NCI-H2107 treated with DMSO at 0.1 percent for 48 hours (cell line): ENCODE results near the gene JAK3.

ENCODE experiments used
- DNase-seq: peaks from one replicate; lab custom pipeline; 2025; ENCODE audit not compliant: unreplicated experiment; lab: John Stamatoyannopoulos, UW

The JAK3 gene

DNA sequence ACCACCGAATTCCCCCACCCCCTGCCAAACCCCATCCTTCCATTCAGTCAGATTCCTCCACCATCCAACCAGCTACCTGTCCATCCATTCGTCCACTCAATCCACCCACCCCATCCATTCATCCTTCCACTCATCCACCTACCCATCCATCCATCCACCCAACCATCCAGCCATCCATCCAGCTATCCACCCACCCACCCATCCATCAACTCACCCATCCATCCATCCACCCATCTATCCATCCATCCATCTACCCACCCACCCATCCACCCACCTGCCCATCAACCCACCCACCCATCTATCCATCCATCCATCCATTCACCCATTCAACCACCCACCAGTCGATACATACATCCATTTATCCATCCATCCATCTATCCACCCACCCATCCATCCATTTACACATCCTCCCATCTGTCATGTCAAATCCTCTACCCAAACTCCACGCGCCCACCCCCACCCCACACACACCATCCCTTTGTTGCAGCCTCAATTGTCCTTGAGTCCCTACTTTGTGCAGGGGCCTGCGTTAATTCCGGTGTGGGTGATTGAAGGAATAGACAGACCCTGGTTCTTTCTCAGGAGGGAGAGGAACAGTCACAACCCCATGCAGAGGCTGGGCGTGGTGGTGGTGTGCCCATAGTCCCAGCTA, 18.7 kb upstream of the JAK3 start:
- DNase-seq: no peak

DNA sequence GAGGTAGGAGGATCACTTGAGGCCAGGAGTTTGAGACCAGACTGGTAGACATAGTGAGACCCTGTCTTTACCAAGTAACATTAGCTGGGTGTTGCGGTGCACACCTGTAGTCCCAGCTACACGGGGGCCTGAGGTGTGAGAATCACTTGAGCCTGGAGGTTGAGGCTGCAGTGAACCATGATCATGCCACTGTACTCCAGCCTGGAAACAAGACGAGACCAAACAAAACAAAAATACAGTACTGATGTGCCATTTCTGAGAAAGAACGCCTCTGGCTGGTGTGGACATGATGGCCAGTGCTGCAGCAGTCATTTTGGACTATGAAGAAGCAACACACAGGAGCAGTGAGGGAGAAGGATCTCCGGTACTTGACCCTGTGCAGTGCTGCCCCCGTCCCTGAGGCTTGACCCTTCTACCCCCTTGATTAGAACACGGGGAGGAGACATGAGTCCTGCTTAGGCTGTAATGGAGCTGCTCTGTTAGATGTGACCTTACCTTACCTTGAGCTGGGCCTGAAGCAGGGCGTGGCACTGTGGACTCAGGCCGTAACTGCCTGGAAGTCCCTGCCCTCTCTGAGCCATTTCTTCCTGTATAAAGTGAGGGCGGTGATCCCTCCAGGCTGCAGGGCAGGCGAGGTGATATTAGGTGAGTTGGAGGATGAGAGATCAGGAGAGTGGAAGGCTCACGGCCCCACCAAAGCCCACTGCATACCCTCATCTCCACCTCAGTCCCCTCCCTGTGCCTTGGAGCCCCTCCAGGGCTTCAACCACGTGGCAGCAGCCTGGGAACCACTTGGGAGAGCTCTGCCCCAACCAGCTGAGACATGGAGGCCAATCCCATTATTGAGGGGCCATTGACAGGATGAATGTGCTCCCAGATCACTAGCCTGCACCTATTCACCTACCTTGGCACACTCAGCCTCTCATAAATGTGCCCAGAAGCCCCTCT, 17.9 kb upstream of the JAK3 start:
- no peak for DNase-seq

DNA sequence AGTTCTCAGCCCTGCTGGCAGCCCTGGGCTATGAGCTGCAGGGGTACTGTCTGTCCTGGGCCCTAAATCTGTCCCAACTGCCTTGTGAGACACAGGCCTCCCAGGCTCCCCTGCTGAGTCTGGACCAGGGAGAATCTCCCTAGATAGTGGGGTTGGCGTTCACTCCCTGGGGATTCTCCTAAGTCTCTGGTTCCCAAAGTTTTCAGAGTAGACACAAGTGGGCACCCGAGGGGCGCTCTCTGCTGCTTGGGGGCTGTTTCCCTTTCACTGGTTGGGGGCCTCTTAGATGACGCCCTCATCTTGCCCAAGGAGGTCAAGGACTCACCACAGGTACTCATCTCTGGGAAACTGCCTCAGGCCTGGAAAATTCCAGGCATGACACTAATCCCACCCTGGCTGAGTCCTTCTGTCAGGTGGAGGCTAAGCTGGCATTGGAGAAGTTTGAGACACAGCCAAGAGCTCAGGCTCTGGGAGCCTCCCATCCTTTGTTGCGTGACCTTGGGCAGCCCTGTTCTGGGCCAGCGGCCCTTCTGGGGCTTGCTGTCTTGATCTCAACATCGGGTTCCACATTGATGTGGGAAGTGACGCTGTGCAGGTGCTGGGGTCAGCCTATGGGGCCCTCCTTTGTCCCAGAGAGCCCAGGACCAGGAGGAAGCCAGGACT, 15.9 kb upstream of the JAK3 start:
- DNase-seq: no peak

DNA sequence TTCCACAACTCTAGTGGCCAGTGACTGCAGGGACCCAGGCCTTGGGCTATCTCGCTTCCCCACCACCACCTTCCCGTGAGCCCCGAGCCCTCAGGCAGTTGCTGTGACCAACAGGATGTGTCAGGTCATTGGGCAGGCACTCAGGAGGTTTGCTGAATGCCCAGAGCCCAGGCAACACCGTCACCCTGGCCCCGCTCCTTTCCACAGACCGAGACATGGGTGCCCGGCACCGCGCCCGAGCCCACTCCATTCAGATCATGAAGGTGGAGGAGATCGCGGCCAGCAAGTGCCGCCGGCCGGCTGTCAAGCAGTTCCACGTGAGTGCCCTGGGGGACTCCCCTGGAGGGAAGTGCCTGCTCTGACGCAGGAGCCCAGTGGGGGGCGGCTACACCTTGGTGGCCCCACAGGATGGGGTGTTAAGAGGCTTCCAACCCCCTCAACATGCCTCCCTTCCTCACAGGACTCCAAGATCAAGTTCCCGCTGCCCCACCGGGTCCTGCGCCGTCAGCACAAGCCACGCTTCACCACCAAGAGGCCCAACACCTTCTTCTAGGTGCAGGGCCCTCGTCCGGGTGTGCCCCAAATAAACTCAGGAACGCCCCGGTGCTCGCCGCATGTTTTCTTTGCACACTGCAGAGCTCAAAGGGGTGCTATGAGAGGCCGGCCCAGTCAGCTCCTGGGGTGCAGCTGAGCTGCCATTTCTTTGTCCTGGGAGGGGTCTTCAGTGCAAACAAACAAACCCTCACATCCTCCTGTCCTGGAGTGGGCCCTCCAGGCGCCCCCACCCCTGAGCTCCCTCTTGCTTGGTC, 15.1 kb upstream of the JAK3 start:
- no peak for DNase-seq

DNA sequence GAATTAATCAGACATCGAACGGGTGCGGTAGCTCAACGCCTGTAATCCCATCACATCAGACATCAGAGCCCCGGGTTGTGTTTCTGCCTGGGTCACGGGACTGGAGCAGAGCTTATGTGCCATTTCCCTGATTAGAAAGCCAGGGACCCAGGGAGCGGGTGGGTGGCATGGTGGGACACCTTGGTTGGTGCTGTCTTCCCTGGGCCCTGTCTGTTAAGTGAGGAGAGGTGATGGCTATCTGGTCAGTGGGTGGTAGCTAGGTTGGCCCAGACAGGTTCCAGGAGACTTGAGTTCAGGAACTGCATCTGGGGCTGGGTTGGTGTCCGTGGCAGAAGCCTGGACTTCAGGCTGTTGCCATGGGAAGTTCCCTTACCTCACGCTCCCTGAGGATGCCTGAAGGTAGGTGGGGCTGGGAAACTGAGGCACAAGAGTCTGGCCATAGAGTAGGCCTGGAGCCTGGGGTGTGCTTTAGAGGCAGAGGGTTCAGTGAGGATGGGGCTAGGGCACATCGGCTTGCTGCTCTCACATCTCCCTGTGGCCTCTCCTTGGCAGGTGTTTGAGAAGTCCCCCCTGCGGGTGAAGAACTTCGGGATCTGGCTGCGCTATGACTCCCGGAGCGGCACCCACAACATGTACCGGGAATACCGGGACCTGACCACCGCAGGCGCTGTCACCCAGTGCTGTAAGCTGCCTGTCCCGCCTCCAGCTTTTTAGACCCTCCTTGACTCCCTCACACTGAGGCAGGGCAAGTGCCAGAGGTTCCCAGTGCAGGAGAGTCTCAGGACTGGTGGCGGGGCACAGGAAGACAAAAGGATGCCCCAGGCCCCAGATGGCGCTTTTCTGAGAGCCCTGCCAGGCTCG, 14.0 kb upstream of the JAK3 start:
- no peak for DNase-seq

DNA sequence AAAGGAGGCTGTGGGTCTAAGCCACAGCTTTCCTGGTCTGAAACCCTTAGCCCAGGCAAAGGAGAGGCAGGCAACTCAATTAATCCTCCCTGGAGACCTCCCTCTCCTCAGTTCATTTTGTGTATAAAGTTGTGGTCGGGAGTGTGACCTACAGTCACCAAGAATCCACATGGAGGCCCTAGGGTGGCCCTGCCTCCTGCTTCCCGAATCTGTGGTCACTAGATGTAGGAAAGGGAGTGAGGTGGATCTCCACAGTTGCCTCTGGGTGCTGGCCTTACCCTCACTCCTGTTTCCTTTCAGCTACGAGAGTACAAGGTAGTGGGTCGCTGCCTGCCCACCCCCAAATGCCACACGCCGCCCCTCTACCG, 13.2 kb upstream of the JAK3 start:
- DNase-seq: no peak

DNA sequence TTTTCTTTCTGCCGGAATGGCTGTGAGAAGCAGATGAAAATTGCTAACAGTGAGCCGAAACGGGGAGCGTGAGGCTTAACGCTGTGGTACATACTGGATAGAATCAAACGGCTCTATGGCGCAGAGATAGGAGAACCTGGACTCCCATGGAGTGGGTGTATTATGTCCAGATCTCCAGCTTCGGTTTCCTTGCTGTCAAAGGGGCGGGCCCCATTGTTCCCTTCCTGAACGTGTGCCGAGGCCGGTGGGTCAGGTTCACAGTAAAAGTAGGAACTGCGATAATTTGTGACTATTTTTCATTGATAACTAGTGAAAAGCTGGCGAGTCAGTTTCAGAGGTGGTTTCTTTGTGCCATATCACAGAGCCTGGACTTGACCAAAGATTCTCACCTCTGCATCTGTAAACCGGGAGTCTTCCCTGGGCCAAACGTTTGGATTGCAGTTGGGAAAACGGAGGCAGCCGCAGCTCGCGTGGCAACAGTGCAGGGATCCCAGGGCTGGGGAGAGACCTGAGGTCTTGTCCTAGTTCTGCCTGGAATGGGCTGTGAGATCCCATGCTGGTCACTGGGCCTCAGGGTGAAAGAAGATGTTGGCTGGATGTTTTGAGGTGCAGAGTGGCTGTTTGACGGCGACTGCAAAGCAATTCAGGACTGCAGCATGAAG, 12.7 kb upstream of the JAK3 start:
- DNase-seq: no peak

DNA sequence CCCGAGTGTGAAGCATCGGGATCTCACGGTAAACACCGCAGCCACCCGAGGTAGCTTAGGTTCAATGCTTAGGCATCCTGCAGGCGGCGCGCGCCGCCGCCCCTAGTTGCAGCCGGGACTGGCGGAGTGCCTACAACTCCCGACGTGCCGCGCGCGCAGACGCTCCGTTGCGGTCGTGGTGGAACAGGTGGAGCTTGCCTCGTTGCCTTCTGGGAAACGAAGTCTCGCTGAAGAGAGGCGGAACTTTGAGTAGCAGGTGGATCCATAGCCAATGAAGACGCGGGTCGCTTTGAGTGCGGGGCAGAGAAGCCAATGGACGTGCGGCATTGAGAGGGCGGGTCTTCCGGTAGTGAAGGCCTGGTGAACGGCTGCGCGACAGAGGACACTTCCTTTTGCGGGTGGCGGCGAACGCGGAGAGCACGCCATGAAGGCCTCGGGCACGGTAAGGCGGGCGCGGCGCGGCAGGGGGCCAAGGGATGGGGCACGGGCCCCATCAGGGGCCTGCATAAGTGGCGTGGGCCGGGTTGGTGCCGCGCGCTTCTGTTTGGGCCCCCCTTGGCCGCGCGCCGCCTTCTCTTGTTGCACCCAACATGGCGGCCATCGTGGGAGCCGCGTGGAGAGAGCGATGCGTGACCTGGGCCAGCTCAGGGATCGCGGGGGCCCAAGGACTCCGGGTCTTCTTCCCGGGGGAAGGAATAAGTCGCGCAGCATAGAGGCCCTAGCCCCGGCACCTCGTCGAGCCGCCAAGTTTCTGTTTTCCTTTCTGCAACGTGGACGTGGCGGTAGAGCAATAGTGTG, 11.9 kb upstream of the JAK3 start, which contains the start of gene RPL18A:
TSS of gene RPL18A (plus strand) at position 378 of the 798 bp plus-strand sequence. CDS start at position 425, 47 bp downstream.
- DNase-seq: peak; percentile 98

DNA sequence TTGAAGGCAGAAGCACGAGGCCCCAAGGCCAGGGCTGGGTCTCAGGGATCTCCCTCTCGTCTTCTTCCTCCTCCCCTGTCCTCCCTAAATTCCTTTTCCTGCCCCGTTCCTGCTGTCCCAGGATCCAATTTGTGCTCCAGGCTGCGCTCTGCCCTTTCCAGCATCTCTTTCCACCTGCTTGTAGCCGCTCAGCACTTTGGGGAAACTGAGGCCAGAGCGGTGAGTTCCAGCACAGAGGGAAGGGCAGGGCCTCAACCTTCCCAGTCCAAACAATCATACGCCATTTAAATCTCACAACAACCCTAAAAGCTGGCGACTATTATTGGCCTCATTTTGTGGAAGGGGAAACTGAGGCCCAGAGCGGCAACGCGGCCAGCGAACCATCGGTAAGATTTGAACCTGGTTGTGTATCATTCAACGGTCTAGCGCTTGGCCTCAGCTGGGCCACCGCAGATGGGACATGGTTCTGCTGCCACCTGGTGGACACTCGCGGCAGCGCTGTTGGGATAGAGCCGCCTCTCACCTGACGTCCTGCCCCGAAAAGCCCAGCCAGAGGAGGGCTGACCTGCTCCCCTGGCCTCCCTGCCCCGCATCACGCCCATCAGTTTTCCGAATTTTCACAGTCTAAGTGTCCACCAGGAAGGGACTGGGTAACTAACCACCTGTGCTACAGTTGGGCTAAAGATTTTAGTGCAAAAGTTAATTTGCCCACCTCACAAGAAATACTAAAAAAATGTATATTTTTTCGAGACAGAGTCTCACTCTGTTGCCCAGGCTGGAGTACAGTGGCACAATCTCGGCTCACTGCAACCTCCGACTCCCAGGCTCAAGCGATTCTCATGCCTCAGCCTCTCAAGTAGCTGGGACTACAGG, 7.7 kb upstream of the JAK3 start:
- DNase-seq: peak; percentile 46

DNA sequence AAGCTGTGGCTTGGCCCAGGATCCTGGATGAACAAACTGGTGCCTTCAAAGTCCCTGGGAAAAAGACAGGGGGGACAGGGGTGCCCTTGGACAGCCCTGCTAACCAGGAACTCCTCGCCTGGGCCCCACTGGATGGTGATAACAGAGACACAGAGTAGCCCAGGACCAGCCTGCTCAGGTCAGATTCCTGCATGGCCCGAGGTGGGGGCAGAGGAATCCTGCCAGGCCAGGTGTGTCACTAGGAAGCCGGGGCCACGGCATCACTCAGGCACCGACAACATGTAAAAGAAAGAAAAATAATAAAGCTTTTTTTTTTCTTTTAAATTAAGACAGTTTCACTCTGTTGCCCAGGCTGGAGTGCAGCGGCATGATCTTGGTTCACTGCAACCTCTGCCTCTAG, 6.3 kb upstream of the JAK3 start:
- DNase-seq: no peak

DNA sequence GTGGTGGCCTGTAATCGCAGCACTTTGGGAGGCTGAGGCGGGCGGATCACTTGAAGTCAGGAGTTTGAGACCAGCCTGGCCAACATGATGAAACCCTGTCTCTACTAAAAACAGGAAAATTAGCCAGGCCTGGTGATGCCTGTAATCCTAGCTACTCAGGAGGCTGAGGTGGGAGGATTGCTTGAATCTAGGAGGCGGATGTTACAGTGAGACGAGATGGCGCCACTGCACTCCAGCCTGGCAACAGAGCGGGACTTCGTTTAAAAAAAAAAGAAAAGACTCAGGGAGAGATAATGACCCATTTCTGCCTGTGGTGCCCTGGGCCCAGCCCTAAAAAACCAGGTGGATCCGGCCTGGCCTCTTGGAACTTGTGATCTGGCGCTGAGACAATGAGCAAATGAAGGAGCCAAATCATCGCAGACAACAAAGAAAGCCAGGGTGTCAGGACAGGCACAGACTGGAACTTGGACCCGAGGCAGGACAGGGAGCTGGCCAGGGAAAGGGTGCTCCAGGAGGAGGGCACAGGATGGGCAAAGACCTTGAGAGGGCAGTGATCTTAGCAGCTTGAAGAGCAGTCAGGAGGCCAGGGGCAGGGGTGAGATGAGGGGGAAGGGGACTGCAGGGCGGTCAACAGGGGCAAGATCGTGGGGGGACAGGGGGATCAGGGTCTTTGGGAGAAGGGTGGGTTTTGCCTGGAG, 962 bp upstream of the JAK3 start:
- no peak for DNase-seq

DNA sequence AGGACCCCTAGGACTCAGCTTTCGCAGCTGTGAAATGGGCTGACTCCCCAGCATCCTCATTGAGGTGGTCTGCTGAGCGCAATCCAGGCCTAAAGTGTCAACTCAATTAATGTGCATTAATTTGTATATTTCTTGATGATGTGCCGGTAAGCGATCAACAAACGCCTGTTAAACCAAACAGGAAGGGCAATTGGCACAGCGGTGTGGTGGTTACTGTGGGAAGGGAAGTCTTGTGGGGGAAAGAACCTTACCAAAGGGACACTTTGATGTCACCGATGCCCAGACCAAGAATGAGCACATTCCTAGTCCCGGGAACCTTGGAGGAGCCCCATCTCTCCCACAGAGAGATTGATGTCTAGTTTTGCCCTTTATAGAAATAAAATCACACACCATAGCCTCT, 1.6 kb downstream of the JAK3 start:
- no peak for DNase-seq

DNA sequence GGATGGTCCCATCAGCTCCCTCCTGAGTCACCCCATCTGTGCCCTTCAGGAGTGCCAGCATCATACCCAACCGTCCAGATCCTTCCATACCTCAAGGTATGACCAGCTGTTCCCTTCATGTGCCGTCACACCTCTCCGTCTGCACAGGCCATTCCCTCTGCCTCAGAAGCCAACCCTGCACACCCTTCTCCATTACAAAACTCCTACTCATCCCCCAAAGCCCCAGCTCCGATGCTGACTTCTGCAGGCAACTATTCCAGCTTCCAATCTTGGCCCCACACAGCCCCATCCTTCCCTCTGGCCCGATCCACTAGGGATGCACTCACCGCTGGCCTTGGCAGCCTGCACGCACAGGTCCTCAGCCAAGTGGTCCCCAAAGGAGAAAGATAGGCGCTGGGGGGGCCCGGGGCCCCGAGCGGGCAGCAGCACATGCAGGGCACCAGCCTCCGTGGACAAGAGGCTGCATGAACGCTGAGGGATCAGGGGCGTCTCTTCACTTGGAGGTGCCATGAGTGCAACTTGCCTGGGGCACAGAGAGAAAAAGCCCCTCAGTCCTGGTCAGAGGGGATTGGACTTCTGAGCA, 3.8 kb downstream of the JAK3 start:
- no peak for DNase-seq

DNA sequence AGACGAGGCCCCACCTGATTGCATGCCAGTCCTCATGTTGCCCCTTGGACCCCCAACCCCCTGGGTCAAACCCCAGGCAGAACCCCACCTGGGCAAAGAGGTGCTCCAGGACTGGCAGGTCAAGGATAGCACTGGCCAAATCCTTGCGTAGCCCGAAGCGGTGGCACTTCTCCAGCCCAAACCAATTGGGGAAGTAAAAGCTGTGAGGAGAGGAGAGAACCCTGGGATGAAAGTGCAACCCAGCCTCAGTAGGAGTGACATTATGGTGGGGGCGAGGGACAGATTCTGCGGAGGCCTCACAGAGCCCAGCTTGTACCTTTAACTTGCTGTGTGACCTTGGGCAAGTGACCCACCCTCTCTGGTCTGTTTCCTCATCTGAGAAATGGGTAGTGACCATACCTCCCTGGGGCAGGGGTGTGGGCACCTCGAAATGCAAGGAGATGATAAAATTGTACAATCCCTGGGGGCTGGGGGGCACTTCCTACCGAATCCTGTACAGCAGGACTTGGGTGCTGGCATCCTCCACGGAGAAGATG, 4.4 kb downstream of the JAK3 start:
- no peak for DNase-seq

DNA sequence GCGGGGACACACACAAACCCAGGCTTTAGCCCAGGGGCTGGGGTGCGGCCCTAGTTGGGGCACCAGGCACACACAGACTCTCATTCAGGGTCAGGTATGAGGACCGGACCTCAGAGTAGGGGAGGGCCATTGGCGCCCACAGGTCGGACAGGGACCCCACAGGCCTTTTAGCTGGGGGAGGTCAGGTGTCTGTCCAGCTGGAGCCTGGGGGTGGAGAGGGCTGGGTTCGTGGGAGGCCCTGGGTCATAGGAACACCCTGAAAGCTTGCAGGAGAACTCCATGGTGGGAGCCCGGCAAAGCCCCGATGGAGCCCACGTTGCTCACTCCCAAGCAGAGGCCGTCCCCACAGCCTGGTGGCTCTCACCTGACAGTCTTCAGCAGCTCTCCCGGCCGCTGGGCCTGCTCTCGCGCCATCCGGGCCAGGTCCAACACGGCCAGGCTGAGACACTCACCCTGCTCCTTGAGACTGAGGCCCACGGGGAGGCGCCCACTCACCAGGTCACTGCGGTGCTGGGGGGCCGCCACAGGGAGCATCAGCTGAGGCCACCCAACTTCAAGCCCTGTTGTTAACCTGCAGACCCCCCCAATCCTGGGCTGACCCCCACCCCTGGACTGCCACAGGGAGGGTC, 5.0 kb downstream of the JAK3 start:
- no peak for DNase-seq
